NOMO-1 treated with dmso at 0.1 percent for 144 hours (cell line): ENCODE data around the gene ZNF718.
"Not testable (repeated sequence)": the region's sequence is repeated elsewhere in the genome, so short reads cannot be mapped to it uniquely, and the experiment has no call there.

Source experiments
- DNase-seq: peaks from one replicate; lab custom pipeline; 2025; ENCODE audit not compliant: unreplicated experiment; lab: John Stamatoyannopoulos, UW

Gene ZNF718

GRCh38 chr4:124275-125081, at the start of gene ZNF718:
Gene ZNF718 (plus strand): TSS chr4:124501. CDS start chr4:124671, 170 bp downstream.
- peak; percentile 91 for DNase-seq

GRCh38 chr4:85951-86350, 38.4 kb upstream of the ZNF718 start:
- no peak for DNase-seq

GRCh38 chr4:86559-87324, 37.6 kb upstream of the ZNF718 start:
- not testable (repeated sequence) for DNase-seq

- no peak for DNase-seq
Observed at GRCh38 chr4:98386-98785, 25.9 kb upstream of the ZNF718 start.

GRCh38 chr4:99863-100262, 24.4 kb upstream of the ZNF718 start:
- no peak for DNase-seq

DNA sequence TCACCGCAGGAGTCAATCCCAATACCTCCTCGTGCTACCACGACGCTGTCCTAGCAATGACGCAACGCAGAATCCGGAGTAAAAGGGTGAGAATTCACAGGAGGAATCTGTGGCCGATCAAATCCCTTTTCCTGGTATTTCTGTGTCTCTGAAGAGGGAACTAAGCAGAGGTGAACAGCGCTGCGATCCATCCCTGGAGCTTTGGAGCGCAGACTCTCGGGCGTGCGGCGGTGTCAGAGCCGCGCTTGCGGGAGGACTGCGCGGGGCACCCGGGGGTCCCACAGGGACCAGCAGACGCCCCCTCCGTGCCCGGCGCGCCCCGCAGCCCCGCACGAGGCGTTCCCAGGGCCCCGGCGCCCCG, 17.2 kb upstream of the ZNF718 start:
- DNase-seq = no peak

DNA sequence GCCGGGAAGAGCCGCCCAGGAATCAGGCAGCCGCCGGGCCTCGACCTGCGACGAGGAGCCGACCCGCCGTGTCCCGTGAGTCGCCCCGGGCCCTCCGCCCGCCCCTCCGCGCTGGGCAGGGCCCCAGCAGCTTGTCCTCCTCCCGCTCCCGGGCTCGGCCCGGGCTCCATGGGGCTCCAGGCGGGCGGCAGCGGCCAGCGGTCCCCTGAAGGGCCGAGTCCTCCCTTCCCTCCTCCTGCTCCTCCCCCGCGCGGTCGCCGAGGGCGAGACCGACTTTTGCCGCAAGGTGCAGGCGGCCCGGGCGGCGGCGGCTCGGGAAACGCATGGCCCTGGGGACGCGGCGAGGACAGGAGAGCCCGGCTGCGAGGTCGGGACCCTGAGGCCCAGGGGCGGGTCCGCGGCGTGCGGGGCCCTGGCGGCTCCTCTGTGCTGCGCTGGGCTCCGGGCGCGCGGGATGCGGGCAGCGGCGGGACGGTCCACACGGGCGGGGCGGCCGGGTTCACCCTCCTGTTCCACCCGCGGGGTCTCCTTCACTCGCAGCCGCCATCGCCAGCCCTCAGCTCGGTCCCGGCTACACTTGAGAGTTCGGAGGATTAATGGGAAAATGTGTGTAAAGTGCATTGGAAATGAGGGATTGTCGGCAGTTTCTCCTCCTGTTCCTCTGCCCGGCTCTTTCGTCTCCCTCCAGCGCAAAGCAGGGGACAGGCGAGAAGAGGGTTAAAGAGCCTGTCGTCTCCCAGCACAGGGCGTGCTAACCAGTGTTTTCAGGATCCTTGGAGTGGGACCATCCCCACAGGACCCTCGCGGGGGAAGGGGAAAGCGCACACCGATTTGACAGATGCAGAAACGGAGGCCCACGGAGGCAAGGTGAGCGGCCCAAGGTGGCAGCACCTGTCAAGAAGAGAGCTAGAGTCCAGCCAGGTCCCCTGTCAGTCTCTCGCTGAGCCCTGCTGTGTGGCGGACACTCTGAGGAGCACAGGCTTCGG, 16.6 kb upstream of the ZNF718 start:
- no peak for DNase-seq

DNA sequence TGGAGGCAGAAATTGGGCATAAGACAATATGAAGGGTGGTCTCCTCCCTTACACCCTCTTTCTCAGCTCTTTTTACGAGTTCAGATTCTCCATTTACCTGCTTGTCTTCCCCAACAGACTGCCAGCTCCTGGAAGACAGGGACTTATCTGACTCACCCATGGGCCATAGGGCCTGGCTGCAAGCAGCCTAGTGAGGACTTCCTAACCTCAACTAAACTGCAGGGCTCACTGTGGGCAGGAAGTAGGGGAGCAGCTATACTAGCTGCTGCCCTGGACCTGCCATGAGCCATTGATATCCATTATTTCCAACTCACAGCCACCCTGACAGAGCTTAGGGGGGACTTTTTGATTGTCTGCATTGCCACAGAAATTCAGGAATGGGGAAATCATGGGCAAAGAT, 11.5 kb upstream of the ZNF718 start:
- DNase-seq = no peak

DNA sequence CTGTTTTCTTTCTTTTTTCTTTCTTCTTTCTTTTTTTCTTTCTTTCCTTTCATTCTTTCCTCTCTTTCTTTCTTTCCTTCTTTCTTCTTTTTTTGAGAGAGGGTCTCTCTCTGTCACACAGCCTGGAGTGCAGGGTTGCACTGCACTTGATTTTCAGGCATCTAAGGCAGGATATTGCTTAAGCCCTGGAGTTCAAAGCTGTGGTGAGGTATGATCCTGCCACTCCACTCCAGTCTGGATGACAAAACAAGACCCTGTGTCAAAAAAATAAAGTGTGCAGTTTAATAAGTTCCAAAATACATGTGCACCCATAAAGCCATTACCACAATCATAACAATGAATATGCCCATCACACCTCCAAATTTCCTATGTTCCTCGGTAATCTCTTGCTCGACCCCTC, 10.6 kb upstream of the ZNF718 start:
- no peak for DNase-seq

DNA sequence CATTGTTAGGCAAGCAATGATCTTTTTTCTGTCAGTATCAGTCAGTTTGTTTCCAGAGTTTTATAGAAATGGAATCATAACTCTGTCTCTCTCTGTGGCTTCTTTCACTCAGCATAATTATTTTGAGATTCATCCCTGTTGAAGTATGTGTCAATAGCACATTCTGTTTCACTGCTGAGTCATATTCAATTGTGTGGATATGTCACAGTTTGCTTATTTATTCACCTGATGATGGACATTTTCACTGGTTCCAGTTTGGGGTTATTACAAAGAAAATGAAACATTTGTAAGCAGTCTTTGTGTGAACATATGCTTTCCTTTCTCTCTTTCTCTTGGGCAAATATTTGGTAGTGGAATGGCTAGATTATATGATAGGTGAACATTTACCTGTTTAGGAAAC, 10.2 kb upstream of the ZNF718 start:
- DNase-seq = no peak

- no peak for DNase-seq
Observed at GRCh38 chr4:116499-116898, 7.8 kb upstream of the ZNF718 start.

DNA sequence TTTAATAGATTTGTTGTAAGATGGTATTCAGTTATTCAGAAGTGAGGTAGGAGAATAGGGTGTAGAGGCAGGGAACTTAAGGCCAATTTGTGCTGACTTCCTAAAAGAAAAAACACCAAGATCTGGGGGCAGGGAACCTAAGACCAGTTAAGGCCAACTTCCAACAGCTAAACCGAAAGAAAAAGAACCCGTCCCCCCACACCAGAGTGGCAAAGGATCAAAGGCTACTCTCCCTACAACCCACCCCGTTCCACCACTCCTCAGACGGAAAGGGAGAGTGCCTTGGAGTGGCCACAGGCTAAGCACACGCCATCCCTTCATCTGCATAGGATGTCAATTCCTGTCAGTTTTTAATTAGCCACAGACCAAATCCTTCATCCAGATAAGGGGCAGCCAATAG, 3.7 kb upstream of the ZNF718 start:
- no peak for DNase-seq

DNA sequence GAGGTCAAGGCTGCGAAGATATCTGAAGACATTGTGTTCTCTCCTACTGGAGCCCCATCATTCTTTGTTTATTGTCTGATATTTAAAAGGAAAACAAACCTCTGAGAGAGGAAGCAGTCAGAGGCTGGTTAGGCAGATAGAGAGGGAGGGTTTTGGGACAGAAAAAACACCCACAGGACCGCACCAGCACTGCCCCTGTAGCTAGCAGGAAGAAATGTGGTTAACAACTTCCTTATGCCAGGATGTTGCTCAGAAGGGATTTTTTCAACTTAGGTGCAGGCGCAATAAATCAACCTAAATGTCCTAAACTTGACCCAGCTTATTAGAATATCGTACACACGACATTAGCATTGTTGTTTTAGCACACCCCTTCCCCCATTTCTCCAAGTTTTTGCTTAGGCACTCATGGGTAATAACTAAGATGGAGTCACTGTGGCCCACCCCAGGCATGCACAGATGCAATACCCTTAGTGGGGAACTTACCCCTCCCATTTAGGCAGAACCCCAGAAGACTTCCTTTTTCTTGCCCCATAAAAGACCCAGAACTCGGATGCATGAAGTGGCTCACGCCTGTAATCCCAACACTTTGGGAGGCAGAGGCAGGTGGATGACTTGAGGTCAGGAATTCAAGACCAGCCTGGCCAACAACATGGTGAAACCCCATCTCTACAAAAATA, 2.8 kb upstream of the ZNF718 start:
- DNase-seq = peak; percentile 75

GRCh38 chr4:123922-124274, 403 bp upstream of the ZNF718 start:
- not testable (repeated sequence) for DNase-seq

DNA sequence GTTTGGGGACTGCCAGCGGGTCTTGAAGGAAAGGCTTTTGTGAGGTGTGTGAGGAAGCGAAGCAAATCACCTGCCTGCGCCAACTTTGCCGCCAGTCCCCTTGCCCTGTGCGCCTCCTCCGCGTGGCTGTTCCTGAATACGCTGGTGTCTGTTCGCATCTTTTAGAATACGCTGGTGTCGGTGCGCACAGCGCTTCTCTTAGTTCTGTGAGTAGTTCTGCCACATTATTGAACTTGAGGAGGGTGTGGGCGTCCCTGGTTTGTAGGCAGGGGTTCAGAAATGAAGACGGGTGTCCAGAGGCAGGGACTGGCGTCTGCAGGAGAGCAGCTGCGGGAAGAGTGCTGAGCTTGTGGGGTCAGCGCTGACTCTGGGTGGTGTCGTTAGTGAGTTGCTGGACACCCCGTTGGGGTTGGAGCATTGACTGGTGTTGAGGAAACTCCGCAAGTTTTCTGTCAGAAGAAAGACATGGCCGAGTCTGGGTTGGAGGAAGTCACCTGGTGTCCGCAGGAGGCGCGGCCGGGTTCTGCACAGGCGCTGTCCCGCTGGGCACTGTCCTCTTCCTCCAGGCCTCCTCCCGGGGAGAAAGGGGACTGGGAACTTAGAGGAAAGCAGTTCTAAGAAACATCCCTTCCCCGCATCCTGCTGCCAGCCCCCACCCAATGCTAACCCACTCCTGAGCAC, 930 bp downstream of the ZNF718 start:
- peak; percentile 12 for DNase-seq

GRCh38 chr4:125833-126232, 1.5 kb downstream of the ZNF718 start:
- DNase-seq = no peak

GRCh38 chr4:132483-132882, 8.2 kb downstream of the ZNF718 start:
- no peak for DNase-seq

DNA sequence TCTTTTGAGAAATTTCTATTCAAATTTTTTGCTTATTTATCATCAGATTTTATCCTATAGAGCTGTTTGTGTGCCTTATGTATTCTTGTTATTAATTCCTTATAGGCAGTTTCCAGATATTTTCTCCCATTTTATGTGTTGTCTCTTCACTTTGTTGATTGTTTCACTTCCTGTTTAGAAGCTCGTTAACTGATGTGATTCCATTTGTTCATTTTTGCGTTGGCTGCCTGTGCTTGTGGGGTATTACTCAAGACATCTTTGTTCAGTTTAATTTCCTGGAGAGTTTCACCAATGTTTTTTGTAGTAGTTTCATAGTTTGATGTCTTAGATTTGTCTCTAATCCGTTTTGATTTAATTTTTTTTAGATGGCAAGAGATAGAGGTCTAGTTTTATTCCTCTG, 14.6 kb downstream of the ZNF718 start:
- no peak for DNase-seq

- DNase-seq = no peak
Observed at GRCh38 chr4:139691-140090, 15.4 kb downstream of the ZNF718 start.

DNA sequence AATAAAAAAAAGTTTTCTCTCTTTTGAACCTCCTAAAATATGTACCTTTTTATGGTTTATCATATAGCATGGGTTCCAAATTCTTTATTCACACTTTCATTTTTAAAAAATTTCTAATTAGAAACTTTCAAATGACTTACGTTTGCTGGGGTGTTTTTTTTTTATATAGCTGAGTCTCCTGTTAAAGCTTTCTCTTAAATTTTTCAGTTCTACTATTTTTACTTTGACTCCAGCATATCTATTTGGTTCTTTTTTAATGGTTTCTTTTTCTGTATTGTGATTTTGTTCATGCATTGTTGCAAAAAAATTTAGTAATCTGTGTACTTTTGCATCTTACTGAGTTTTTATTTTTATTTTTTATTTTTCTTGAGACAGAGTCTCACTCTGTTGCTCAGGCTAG, 22.3 kb downstream of the ZNF718 start:
- DNase-seq = no peak
